ENCODE results near the gene LTBP2.

Gene LTBP2

GRCh38 chr14:74531006-74531405 lies 81.0 kb downstream of the LTBP2 start:
- Histone ChIP-seq H3K4me3 (replicated peaks; ENCODE audit: insufficient read depth, low read length) (no peak overlapping the region), H3K27me3 (ENCODE audit: insufficient read depth, poor library complexity, severe bottlenecking) (no peaks in the 10 kb centered on the region), H3K27ac (replicated peaks) (no peak overlapping the region)
- TF ChIP-seq CTCF (IDR thresholded peaks at IDR 0.05; ENCODE audit: insufficient read depth, low read length) = no peak
- no peak for TF ChIP-seq SPI1 (IDR thresholded peaks at IDR 0.05; ENCODE audit: borderline replicate concordance, low read depth)
- no peak for TF ChIP-seq POLR2AphosphoS5 (IDR thresholded peaks at IDR 0.05; ENCODE audit: low read depth)
- no peak for TF ChIP-seq GABPA (IDR thresholded peaks at IDR 0.05; ENCODE audit: low read depth)
- TF ChIP-seq, protein P1, sequence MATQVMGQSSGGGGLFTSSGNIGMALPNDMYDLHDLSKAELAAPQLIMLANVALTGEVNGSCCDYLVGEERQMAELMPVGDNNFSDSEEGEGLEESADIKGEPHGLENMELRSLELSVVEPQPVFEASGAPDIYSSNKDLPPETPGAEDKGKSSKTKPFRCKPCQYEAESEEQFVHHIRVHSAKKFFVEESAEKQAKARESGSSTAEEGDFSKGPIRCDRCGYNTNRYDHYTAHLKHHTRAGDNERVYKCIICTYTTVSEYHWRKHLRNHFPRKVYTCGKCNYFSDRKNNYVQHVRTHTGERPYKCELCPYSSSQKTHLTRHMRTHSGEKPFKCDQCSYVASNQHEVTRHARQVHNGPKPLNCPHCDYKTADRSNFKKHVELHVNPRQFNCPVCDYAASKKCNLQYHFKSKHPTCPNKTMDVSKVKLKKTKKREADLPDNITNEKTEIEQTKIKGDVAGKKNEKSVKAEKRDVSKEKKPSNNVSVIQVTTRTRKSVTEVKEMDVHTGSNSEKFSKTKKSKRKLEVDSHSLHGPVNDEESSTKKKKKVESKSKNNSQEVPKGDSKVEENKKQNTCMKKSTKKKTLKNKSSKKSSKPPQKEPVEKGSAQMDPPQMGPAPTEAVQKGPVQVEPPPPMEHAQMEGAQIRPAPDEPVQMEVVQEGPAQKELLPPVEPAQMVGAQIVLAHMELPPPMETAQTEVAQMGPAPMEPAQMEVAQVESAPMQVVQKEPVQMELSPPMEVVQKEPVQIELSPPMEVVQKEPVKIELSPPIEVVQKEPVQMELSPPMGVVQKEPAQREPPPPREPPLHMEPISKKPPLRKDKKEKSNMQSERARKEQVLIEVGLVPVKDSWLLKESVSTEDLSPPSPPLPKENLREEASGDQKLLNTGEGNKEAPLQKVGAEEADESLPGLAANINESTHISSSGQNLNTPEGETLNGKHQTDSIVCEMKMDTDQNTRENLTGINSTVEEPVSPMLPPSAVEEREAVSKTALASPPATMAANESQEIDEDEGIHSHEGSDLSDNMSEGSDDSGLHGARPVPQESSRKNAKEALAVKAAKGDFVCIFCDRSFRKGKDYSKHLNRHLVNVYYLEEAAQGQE (IDR thresholded peaks at IDR 0.05; ENCODE audit: insufficient replicate concordance, low read depth) = no peak
- no peak for DNase-seq (ENCODE audit: low read depth in 1 of 2, low spot score in 1 of 2)

DNA sequence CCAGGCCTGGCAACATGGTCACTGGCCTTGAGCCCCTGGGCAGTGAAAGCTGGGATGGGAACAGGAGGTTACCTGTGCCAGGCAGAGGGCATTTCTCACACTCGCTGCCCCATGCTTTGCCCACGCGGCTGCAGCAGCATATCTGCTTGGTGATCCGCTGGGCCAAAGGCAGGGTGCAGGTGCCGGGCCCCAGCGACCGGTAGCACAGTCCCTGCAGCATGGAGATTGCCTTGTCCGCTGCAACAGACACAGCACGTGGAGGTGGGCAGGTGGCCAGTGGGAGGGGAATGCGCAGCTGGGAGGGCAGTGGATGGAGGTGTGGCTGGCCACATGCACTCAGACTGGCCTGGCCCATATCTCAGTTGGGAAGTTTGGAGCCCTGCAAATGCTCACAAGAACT lies 83.2 kb downstream of the LTBP2 start:
- Histone ChIP-seq H3K27ac (replicated peaks) (no peak overlapping the region), H3K4me3 (replicated peaks; ENCODE audit: insufficient read depth, low read length) (no peak overlapping the region), H3K27me3 (ENCODE audit: insufficient read depth, poor library complexity, severe bottlenecking) (no peaks in the 10 kb centered on the region)
- TF ChIP-seq, protein P1 (IDR thresholded peaks at IDR 0.05; ENCODE audit: insufficient replicate concordance, low read depth) = no peak
- no peak for TF ChIP-seq GABPA (IDR thresholded peaks at IDR 0.05; ENCODE audit: low read depth)
- no peak for DNase-seq (ENCODE audit: low read depth in 1 of 2, low spot score in 1 of 2)

GRCh38 chr14:74528406-74528805 lies 83.6 kb downstream of the LTBP2 start:
- H3K4me3 ChIP-seq (replicated peaks; ENCODE audit: insufficient read depth, low read length) = no peak overlapping the region
- no peak for DNase-seq (ENCODE audit: low read depth in 1 of 2, low spot score in 1 of 2)
- TF ChIP-seq GABPA (IDR thresholded peaks at IDR 0.05; ENCODE audit: low read depth) (no peak), POLR2AphosphoS5 (IDR thresholded peaks at IDR 0.05; ENCODE audit: low read depth) (no peak), CTCF (IDR thresholded peaks at IDR 0.05; ENCODE audit: insufficient read depth, low read length) (no peak), SPI1 (IDR thresholded peaks at IDR 0.05; ENCODE audit: borderline replicate concordance, low read depth) (no peak)
- TF ChIP-seq, protein P1 (IDR thresholded peaks at IDR 0.05; ENCODE audit: insufficient replicate concordance, low read depth) = no peak
- H3K27ac ChIP-seq (replicated peaks) = no peak overlapping the region
- no peaks in the 10 kb centered on the region for H3K27me3 ChIP-seq (ENCODE audit: insufficient read depth, poor library complexity, severe bottlenecking)
